HK-2 (cell line): ENCODE measurements around the gene ADPRHL1.

Source experiments
- DNase-seq: peaks from one replicate; pipeline ENCODE4 v3.0.0-alpha.2; 2018; ENCODE audit not compliant: unreplicated experiment

Gene ADPRHL1

DNA sequence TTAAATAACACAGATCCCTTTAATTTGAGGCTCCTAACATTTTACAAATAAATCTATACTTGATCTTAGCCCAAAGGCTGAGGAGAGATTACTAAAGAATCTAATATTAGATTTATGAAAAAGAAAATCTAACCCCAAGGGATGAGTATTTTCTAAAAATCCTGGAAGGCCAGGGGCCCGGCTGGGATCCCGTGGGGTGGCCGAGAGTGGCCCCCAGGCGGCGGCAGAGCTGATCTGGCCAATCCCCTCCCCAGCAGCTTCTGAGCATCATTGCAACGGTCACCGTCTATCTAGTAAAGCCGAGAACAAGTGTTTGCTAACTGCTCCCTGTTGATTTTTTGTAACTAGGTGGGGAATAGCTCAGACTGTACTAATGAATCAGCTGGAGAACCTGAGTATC, 37.5 kb downstream of the ADPRHL1 start:
- no peak for DNase-seq

DNA sequence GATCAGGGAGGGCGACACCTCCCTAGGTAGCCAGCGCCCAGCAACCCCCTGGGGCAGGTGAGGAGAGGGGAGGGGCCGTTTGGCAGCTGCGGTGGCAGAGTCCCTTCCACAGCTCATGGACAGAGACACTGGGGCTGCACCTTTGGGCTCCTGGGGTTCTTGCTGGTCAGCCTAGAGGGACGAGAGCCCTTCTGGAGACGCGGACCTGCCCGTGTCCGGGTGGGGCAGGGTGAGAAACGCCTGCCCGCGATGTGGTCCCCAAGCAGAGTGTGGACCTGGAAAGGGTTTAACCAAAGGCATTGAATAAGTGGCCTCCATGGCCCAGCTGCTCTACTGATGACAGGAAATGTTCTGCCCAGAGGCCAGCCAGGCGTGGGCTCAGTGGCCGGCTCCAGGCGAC, 38.3 kb downstream of the ADPRHL1 start:
- DNase-seq = no peak

DNA sequence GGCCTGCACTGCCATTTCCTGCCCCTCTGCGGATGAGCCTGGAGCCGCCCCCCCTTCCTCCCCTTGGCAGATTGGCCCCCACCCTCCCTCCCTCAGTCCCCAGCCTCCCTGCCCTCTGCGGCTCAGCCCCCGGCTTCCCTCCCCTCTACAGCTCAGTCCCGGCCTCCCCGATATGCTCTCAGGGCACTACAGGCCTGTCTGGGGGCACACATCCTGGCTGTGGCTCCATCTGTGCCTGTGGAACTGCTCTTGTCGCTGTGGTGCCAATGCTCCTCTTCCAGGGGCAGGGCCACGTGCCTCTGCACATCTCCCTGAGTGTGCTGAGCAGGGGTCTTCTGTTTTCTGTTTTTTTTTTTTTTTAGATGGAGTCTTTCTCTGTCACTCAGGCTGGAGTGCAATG, 39.0 kb downstream of the ADPRHL1 start:
- no peak for DNase-seq

DNA sequence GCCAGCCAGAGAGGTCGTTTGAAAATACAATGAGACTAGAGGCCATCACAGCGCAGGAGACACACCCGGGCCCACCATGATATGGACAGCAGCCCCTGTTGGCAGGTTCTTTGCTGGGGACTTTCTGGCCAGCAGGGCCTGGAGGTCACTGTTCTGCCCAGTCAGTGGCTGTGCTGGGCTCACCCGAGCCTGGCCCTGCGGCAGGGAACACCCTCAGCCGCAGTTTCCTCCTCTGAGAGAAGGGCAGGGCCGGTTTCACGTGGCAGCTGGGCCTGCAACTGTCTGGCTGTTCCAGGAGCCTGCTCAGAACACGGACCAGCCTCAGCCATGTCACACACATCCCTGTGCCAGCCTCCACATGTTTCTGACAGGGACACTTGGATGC, 39.4 kb downstream of the ADPRHL1 start:
- no peak for DNase-seq

DNA sequence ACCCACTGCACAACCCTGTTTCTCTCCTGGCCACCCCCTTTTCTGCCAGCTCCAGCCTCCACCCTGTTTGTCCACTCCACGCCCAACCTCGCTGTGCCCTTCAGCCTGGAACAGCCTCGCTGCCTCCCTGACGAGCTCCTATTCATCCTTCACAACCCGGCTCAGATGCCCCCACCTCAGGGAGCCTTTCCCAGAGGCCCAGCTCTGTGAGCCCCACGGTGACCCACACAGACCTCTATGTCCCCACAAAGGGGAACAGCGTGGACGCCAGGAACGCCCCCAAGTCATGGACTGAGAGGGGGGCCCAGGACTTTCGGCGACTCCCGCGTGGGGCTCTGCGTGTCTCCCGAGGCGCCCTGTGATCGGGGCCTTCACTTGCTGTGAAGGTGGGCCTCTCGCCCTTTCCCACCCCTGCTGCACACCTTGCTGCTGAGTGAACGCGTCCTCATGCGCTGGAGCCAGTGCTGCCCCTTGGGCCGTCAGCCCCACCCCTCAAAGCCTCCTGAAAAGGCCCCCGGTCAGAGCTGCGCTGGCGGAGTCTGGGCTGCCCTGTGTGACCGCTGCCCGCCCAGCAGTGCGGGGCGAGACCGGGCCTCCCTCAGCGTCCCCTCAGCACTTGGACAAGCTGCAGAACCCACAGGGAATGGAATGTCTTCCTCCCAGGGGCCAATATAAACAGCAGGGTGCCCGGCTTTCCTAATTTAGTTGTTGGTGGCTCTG, 40.0 kb downstream of the ADPRHL1 start:
- DNase-seq = no peak

DNA sequence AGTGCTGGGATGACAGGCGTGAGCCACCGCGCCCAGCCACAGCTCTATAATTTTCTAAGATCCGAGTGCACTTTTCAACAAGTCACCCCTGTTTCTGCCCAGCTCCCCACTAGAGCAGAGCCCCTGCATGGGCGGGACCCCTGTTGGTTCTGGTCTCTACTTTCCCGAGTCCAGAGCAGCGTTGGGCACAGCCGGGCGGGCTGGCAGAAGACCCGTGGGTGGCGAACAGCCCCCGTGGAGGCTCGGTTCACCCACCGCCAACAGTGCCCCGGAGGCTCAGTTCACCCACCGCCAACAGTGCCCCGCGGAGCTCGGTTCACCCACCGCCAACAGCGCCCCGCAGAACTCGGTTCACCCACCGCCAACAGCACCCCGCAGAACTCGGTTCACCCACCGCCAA, 40.8 kb downstream of the ADPRHL1 start:
- DNase-seq = no peak

DNA sequence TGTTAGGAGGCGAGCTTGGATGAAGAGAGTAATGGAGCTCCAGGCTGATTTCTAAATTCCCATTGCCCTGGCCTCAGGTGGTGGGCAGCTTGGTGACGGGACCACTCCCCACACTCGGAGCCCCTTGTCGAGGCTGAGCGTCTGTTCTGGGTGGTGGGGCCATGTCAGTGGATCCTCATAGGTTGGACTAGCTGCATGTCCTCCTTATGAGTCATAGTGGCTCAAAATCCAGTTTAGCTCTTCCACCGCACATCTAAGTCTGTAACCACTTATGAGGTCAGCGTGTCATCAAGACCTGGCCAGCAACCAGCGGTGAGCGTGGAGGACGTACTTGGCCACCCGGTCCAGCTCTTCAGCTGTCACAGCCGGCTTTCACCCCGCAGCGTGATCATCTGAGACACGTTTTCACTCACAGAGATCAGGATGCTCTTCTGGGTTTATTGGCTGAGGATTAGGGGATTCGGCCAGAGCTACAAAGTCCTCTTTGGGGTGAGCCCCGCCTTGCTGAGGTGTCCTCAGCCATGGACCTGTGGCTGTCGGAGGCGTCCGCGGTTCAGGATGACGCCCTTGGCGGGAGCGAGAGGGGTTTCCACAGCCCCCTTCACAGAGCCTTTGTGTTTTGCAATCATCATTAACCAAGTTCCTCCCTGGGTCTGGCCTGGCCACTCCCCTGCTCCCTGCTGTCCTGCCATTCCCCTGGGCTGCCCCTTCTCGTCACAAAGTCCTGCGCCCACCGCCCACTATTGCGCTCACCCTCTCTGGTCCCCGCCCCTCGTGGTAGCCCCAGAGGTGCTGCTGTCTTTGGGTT, 41.9 kb downstream of the ADPRHL1 start:
- peak; percentile 71 for DNase-seq

DNA sequence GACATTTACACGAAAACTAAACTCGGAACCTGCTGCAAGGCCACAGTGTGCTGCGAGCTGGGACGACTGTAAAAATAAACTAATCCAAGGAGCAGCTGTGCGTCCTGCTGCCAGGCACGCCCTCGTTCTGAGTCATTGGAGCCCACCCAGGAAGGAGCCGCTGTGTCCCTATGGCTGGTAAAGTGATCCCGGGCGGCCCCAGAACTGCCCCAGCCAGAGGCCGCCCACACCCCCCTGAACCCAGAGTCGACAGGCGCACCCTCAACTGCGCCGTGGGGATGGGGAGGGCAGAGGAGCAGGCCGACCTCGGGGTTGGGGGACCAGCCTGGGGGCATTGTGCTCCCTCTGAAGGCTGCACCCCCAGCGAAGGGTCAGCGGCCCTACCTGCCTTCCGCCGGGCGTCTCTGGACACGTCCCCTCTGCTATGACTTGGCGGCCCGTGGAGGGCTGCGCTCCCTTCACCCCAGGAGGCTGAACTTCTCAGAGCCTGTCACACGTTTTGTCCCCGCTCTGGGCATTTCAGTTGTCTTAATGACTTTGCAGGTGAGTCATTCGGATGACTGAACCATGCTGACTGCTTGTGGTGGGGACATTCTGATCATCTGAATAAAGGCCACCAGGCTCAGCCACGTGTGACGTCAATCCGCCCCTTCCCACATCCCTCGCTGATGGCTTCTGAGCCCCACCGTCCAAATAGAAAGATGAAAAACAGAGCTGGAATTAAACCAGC, 42.7 kb downstream of the ADPRHL1 start:
- peak; percentile 67 for DNase-seq

DNA sequence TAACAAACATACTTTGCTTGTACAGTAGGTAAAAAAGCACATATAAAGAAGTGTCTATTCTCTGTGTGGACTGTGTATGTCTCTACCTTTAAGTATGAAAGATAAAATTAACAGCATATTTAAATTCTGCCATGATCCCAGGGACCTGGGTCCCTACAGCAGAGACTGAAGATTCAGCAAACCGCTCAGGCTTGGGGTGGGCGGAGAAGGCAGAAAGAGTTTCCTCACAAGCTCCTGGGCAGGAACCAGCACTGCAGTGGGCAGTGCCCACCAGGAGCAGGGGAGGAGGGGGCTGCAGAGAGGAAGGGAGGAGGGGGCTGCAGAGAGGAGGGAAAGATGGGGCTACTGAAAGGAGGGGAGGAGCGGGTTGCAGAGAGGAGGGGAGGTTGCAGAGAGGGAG, 44.7 kb downstream of the ADPRHL1 start:
- no peak for DNase-seq

DNA sequence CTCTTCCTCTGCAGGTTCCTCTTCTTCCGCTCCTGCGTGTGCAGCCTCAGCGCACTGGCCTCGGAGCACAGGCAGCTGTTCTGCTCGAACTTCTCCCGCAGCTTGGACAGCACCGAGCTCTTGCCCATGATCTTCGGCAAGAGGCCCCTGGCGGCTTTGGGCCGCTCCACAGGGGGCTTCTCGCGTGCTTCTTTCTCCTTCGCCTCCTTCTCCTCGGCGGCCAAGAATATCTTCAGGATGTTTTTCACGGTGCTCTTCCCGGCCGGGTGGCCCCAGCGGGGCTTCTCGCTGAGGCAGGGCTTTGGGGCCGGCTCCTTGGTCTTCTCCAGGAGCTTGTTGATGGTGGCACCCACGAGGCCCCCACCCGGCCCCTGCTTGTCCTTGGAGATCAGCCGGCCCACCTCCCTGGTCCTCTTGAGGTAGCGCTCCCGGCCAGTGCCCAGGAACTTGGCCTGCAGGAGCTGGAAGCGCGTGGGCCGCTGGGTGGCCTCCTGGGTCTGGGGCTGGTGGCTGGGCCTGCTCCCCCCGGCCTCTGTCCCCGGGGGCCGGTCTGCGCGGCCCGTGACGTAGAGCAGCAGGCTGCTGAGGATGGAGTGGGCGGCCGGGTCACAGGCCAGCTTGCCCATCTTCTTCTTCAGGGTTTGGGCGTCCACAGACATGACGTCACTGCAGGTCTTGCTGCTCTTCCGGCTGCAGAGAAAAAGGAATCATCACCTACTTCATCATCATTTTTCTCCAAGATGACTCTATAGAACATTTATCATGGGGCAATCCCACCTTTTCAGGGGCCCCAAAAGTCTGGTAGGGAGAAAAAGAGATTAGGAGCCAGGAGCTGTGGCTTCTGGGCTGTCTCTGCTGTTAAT, 45.5 kb downstream of the ADPRHL1 start:
- DNase-seq = no peak

DNA sequence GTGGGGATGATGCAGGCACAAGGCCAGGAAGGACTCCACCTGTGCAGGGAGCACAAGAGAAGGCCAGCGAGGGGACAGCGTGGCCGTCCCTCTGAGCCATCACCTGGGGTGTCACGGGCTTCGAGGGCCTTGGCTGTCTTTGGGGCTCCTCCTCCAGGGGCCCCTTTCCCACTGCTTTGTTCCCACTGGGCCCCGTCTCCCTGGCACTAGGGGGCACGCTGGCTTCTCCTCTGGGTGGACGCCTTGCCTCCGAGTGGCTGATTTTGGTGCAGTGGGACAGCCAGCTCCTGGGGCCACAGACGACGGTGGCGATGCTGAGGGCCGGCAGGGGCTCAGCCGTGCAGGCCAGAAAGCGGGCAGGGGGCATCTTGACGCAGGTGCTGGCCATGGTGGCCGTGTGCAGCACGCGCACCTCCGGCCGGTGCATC, 46.2 kb downstream of the ADPRHL1 start:
- no peak for DNase-seq

DNA sequence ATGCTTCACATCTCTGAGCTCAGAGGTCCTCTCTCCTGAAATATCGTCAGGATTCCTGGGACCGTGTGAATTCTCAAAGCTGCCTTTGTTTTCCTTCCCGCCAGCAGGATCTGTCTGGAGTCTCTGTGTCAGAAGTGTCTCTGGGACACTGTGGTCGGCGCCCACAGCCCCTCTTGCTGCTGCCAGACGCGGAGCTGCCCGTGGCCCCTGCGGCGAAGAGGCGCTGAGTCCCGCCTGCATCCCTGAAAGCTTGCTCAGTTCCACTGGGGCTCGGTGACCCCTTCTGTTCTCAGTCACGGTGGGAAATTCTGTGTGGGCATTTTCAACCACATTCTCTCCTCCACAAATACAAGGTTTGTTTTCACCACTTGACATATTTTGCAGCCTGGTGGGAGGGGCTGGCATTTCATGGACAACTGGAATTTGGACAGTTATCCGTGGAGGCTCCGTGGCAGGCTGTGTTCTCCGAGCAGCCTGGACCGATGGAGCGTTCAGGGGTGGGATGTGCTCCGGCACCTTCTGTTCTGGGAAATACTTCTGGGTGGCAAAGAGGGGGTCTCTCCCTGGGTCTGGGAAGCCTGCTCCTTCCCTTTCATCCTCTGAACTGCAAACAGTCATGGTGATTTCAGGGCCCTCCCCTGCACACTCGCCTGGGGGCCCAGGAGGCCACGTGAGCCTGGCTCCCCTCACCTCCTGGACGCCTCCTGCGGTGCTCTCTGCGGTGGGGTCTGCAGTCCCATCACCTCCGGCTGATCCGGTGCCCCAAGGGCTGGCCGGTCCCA, 46.8 kb downstream of the ADPRHL1 start:
- DNase-seq = no peak

DNA sequence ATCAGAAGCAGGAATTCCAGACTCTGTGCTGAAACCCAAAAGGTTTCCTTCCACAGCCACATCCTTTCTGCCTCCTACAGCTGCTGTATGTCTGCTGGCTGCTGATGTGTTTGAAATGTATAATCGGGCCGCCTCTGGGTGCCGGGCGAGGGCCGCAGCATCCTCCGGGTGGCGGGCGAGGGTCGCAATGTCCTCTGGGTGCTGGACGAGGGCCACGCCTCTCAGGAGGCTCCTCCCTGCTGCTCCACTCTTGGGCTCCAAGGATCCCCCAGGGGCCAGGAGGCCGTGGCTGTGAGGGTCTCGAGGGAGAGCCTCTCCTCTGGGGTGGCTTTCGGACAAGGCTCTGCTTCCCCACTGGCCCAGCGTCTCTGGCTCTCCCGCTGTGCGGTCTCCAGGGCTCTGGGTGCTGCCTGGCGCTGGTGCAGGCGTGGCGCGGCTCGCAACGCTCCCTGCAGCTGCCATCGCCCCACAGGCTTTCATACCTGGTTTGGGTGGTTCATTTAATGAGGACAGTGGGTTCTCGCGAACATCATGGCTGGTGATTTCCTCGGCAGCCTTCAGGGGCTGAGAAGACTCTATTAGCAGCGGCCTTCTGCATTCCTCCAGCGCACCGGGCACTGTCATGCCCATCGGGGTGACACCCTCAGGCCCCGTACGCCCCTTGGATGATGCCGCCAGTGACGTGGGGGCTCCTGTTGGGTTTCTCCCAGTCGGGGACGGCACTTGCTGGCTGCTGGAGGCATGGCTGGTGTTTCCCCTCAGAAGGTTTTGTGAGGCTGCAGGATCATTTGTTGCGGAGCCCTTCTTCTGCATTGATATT, 47.6 kb downstream of the ADPRHL1 start:
- no peak for DNase-seq

DNA sequence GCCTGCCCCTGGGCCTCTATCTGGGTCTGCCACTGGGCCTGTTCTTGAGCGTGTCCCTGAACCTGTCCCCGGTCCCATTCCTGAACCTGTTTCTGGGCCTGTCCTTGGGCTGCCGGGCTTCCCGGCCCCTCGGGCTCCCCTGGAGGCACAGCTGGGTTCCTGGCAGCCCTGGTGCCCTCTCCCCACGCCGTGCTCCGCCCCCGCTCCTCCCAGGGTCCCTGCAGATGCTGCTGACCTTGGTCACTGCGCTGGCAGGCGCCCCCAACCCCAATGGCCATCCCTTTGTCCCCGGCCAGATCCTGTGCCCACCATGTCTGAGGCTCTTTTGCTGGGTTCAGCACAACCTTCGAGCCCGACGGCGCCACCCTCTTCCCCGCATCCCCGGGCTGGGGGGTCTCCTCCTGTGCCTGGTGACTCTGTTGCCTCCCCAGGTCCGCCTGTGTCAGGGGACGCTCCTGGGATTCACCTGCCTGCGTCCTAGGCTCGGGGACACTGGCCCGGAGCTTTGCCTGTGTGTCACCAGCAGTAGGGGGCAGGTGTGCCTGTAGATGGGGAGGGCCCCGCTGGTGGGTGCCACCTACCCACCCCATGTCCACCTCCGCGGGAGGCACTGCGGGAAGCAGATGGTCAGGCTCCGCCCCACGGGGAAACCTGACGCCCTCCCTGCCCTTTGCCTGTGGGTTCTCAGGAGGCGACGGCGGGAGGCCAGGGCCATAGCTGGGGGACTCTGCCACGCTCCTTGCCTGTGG, 48.4 kb downstream of the ADPRHL1 start:
- DNase-seq = no peak

DNA sequence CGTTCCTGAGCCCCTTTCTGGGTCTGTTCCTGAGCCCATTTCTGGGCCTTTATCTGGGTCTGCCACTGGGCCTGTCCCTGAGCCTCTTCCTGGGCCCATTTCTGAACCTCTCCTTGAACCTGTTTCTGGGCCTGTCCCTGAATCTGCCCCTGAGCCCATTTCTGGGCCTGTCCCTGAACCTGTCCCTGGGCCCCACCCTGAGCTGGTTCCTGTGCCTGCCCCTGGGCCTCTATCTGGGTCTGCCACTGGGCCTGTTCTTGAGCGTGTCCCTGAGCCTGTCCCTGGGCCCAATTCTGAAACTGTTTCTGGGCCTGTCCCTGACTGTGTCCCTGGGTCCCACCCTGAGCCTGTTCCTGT, 48.9 kb downstream of the ADPRHL1 start:
- DNase-seq = no peak

DNA sequence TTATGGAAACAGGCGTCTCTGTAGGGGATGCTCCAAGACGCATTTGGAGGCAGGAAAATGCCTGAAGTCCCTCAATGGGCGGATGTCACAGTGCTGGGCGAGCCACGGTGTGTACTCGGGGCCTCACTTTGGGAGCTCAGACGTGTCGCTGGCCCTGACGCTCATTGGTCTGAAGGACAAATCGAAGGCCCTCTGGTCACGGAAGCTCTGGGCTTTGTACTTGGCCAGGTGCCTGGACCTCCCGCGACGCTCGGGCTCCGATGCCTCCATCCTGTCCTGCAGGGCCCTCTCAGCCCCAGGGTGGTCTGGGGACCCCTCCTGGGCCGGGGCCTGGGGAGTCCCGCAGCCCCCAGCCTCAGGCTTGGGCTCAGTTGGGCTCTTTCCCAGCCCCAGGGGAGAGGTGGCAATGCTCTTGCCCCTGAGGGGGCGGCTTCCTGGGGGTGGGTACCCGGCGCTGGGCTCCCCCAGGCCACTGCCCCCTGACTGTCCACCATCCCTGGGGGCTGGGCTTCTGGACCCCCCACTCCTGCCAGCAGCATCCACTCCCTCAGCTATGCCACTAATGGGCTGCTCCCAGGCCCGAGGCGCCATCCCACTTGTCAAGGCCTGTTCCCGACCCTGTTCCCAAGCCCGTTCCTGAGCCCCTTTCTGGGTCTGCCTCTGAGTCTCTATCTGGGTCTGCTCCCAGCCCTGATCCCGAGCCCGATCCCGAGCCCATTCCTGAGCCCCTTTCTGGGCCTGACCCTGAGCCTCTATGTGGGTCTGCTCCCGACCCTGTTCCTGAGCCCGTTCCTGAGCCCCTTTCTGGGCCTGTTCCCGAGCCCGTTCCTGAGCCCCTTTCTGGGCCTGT, 49.8 kb downstream of the ADPRHL1 start:
- no peak for DNase-seq

DNA sequence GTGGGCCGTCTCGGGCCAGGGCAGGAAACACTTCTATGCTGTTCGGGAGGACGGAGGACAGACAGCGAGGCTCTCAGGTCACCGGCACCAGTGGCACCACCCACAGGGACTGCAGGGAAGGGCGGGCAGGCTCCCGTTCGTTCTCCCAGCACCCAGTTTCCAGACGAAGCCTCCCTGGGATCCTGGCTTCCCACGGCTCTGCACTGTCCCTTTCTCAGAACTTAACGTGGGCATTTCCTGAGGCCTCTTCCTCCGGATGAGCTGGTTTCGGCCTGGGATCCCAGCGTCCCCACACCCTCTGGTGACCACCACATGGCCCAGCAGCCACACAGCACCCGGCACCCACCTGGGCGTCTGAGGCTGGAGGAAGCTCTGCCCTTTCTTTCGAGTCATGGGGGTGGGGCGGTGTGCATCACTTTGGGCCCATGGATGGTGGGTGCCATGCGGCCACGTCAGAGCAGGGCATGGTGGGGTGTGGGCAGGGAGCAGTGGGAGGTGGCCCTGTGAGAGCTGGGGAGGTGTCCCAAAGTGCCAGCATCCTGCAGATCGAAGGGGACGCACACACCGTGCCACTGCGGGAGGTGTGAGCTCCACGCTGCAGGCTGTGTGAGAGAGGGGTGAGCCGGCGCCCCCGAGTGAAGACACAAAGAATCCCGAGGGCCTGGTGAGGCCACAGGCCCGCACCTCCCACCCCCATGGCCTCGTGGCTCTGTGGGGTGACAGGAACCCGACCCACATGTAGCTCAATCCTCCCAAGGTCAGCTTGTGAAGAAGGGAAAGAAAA, 50.6 kb downstream of the ADPRHL1 start:
- DNase-seq = no peak
